Caco-2 (cell line): ENCODE results near the gene TSR3. TPM values are rescaled to one million over a fixed set of nuclear protein-coding genes. Genes with fewer than 3 reads are reported as not detected.

Experiments
- BruUV-seq: library from RNA; stranded (reverse); fragments of 400-500 nt; replicated peaks from 2 replicates; lab custom pipeline; 2021; lab: Mats Ljungman, UMichigan
- CTCF ChIA-PET: fragments of 300-600 bp; sonication (Branson Sonifier 250); formaldehyde crosslinking; loops from one replicate; lab custom pipeline; 2022; ENCODE audit warnings: antibody characterized with exemption; lab: Charles Lee
- POLR2A ChIA-PET: fragments of 300-600 bp; sonication (Branson Sonifier 250); formaldehyde crosslinking; loops from one replicate; lab custom pipeline; 2022; ENCODE audit warnings: antibody characterized with exemption; lab: Charles Lee
- DNase-seq, 2 experiments: peaks; one replicate each; pipeline versions ENCODE4 v3.0.0 to v3.0.0-alpha.2; 2020 to 2022
- H3K27me3 ChIP-seq: replicated peaks from 2 replicates; pipeline ENCODE4 v1.6.0; 2011; ENCODE audit warnings: low read length; ENCODE audit not compliant: control insufficient read depth, insufficient read depth
- H3K36me3 ChIP-seq: 2 replicates; pipeline ENCODE4 v1.5.1; 2011; ENCODE audit warnings: low read length; ENCODE audit not compliant: control insufficient read depth, insufficient read depth
- H3K4me1 ChIP-seq: fragments of 250-450 bp; sonication (Bioruptor Pico); 2 replicates; pipeline ENCODE4 v1.5.1; 2020; ENCODE audit warnings: mild to moderate bottlenecking
- H3K4me3 ChIP-seq: 2 replicates; pipeline ENCODE4 v1.5.1; 2011; ENCODE audit warnings: low read depth, mild to moderate bottlenecking, control low read depth, low read length
- H3K9me3 ChIP-seq: fragments of 250-450 bp; sonication (Bioruptor Pico); 2 replicates; pipeline ENCODE4 v1.5.1; 2020; ENCODE audit warnings: mild to moderate bottlenecking, moderate library complexity
- H3K27ac Mint-ChIP-seq: one replicate; pipeline ENCODE4 v1.8.0; 2022; ENCODE audit warnings: mixed read lengths; ENCODE audit not compliant: unreplicated experiment
- H3K27me3 Mint-ChIP-seq: one replicate; pipeline ENCODE4 v1.8.0; 2022; ENCODE audit warnings: mixed read lengths; ENCODE audit not compliant: insufficient read depth, unreplicated experiment
- H3K36me3 Mint-ChIP-seq: one replicate; pipeline ENCODE4 v1.8.0; 2022; ENCODE audit warnings: mild to moderate bottlenecking, mixed read lengths; ENCODE audit not compliant: insufficient read depth, unreplicated experiment
- H3K4me1 Mint-ChIP-seq: one replicate; pipeline ENCODE4 v1.8.0; 2022; ENCODE audit warnings: low read depth, mixed read lengths; ENCODE audit not compliant: unreplicated experiment
- H3K4me3 Mint-ChIP-seq: one replicate; pipeline ENCODE4 v1.8.0; 2022; ENCODE audit warnings: mild to moderate bottlenecking, moderate library complexity, mixed read lengths; ENCODE audit not compliant: unreplicated experiment
- H3K9me3 Mint-ChIP-seq: one replicate; pipeline ENCODE4 v1.8.0; 2022; ENCODE audit warnings: mixed read lengths; ENCODE audit not compliant: unreplicated experiment
- intact Hi-C: fragments of 100-400 bp; cut with micrococcal nuclease; formaldehyde crosslinking; loops from one replicate; pipeline ENCODE4 v1.10.0; 2022; ENCODE audit not compliant: unreplicated experiment
- total RNA-seq: library from RNA; stranded (reverse); gene quantifications from 2 replicates; pipeline ENCODE4 v1.2.3, GENCODE V29; 2022
- TF ChIP-seq, protein P1 (sequence below), 2 experiments: fragments of 200-600 bp in 1 of 2; IDR thresholded peaks; 1 replicate in 1 of 2; 2 replicates in 1 of 2; pipeline versions ENCODE4 v1.5.1 to v1.8.0; 2011 to 2022; ENCODE audit warnings: antibody characterized with exemption in 1 of 2, control low read depth in 1 of 2, inconsistent platforms in 1 of 2, low read depth in 1 of 2, low read length in 1 of 2, mild to moderate bottlenecking in 1 of 2, moderate library complexity in 1 of 2; ENCODE audit not compliant: insufficient read depth in 1 of 2, severe bottlenecking in 1 of 2, unreplicated experiment in 1 of 2

Gene TSR3
- total RNA-seq, 1 experiment from 2014 or later = 48.6 TPM

DNA sequence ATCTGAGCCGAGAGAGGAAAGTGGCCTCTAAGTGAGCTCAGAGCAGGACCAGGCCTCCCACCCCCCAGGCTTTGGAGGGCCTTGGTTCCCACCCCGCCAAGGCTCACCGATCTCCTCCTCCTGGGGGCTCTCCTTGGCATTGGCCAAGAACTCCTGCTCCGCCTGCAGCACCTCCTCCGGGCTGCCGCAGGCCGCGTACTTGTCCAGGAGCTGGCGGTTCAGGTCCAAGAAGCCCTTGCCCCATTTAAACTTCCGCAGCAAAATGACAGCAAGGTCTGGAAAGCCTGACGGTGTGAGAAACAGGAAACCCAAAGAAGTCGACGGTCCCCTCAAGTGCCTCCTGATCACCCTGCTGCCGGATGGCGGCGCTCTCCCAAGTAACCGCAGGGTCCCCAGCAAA, 1.7 kb downstream of the TSR3 start:
- Mint-ChIP-seq H3K36me3 (peaks cover 23% of the 10 kb centered on the region), H3K9me3 (no peaks in the 10 kb centered on the region), H3K27me3 (no peaks in the 10 kb centered on the region), H3K27ac (no peak overlapping the region), H3K4me1 (peaks cover 11% of the 10 kb centered on the region), H3K4me3 (no peak overlapping the region)
- intact Hi-C loops = no loop called here
- H3K27me3 ChIP-seq = no peaks in the 10 kb centered on the region
- ChIA-PET POLR2A (no interaction called here), CTCF (no interaction called here)
- no peak for DNase-seq
- TF ChIP-seq, protein P1, sequence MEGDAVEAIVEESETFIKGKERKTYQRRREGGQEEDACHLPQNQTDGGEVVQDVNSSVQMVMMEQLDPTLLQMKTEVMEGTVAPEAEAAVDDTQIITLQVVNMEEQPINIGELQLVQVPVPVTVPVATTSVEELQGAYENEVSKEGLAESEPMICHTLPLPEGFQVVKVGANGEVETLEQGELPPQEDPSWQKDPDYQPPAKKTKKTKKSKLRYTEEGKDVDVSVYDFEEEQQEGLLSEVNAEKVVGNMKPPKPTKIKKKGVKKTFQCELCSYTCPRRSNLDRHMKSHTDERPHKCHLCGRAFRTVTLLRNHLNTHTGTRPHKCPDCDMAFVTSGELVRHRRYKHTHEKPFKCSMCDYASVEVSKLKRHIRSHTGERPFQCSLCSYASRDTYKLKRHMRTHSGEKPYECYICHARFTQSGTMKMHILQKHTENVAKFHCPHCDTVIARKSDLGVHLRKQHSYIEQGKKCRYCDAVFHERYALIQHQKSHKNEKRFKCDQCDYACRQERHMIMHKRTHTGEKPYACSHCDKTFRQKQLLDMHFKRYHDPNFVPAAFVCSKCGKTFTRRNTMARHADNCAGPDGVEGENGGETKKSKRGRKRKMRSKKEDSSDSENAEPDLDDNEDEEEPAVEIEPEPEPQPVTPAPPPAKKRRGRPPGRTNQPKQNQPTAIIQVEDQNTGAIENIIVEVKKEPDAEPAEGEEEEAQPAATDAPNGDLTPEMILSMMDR (IDR thresholded peaks at IDR 0.05; ENCODE audit: insufficient read depth in 1 of 2, low read depth in 1 of 2, low read length in 1 of 2, severe bottlenecking in 1 of 2, unreplicated experiment in 1 of 2) = no peak
- H3K9me3 ChIP-seq = no peaks in the 10 kb centered on the region
- 0 out of 2 replicates have a peak, but pooled peaks cover 3% of the 10 kb centered on the region for H3K4me1 ChIP-seq
- BruUV-seq = no TSS peak
- no peak overlapping the region for H3K4me3 ChIP-seq
- H3K36me3 ChIP-seq = no peaks in the 10 kb centered on the region; the same call in 1 of the 2 replicates

DNA sequence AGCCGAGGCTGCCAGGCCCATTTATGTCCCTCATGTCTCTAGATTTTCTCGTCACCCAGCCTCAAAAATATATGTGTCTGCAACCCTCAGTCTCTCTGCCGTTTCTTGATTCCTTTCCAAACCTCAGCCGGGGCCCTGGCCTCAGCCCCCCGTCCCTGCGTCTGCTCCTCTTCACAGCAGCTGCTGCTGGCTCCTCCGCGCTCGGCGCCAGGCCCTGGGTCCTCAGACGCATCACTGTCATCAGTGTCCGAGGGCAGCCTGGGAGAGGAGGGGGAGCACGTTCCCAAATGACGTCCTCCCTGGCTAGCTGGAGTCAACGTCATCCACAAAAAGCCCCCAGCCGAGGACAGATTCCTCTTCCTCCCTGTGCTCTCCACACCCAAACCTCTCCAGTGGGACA, 2.3 kb downstream of the TSR3 start:
- Mint-ChIP-seq H3K27ac (no peak overlapping the region), H3K27me3 (no peaks in the 10 kb centered on the region), H3K36me3 (peaks cover 18% of the 10 kb centered on the region), H3K4me3 (no peak overlapping the region), H3K9me3 (no peaks in the 10 kb centered on the region), H3K4me1 (peaks cover 11% of the 10 kb centered on the region)
- Histone ChIP-seq H3K4me3 (no peak overlapping the region), H3K27me3 (no peaks in the 10 kb centered on the region), H3K9me3 (no peaks in the 10 kb centered on the region), H3K36me3 (no peaks in the 10 kb centered on the region; the same call in none of the 2 replicates), H3K4me1 (0 out of 2 replicates have a peak, but pooled peaks cover 3% of the 10 kb centered on the region)
- POLR2A ChIA-PET = no interaction called here
- intact Hi-C loops = no loop called here
- CTCF ChIA-PET = no interaction called here
- BruUV-seq = no TSS peak
- TF ChIP-seq, protein P1 (IDR thresholded peaks at IDR 0.05; ENCODE audit: insufficient read depth in 1 of 2, low read depth in 1 of 2, low read length in 1 of 2, severe bottlenecking in 1 of 2, unreplicated experiment in 1 of 2) = no peak
- no peak for DNase-seq

DNA sequence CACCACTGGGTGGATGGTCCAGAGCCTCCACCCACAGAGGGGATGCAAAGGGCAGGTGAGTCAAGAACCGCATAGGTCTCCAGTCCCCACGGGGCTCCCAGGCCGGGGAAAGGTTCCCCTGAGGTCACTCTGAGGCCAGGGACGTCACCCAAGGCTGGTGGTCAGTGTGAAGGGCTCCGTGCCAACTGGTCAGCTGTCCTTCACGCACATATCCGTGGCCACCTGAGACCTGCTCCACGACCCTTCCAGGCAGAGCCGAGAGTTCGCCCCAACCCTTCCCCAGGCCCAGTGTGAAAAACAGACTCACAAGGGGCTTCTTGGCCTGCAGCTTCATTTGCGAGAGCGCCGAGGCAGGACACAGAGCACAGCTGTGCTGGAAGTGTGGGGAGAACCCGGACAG, 2.8 kb downstream of the TSR3 start:
- H3K9me3 Mint-ChIP-seq = no peaks in the 10 kb centered on the region
- BruUV-seq = no TSS peak
- peaks cover 11% of the 10 kb centered on the region for H3K4me1 Mint-ChIP-seq
- CTCF ChIA-PET = no interaction called here
- H3K27me3 Mint-ChIP-seq = no peaks in the 10 kb centered on the region
- H3K4me3 Mint-ChIP-seq = no peak overlapping the region
- H3K27me3 ChIP-seq = no peaks in the 10 kb centered on the region
- 0 out of 2 replicates have a peak, but pooled peaks cover 3% of the 10 kb centered on the region for H3K4me1 ChIP-seq
- H3K4me3 ChIP-seq = no peak overlapping the region
- no peaks in the 10 kb centered on the region; the same call in none of the 2 replicates for H3K36me3 ChIP-seq
- POLR2A ChIA-PET = no interaction called here
- no peak for DNase-seq
- TF ChIP-seq, protein P1 (IDR thresholded peaks at IDR 0.05; ENCODE audit: insufficient read depth in 1 of 2, low read depth in 1 of 2, low read length in 1 of 2, severe bottlenecking in 1 of 2, unreplicated experiment in 1 of 2) = no peak
- H3K27ac Mint-ChIP-seq = no peak overlapping the region
- peaks cover 18% of the 10 kb centered on the region for H3K36me3 Mint-ChIP-seq
- intact Hi-C loops = no loop called here
- no peaks in the 10 kb centered on the region for H3K9me3 ChIP-seq
